ENCODE results near the gene HCFC2.

The HCFC2 gene

DNA sequence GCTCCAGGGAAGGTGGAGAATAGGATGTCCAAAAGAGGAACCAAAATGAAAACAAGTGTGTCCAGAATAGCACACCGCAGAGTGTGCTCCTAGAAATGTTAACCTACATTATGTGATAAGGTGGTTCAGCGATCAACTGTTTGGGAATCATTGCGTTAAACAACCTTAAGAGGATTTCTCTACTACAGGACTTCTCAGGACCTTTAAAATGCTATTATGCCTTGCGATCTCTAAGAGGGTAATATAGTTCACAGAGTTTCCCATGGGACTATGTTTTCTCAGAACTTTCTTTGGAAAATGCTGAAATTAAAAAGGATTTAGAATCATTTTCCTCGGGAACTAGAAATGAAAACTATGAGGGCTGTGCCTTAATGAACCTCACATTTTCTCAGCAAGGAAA, 16.2 kb upstream of the HCFC2 start:
- peaks cover 13% of the 10 kb centered on the region for H3K4me1 ChIP-seq (ENCODE audit: insufficient read depth, low read length)
- no peaks in the 10 kb centered on the region for H3K9me3 ChIP-seq (ENCODE audit: low read length)
- peaks cover 24% of the 10 kb centered on the region for H3K27me3 ChIP-seq (ENCODE audit: insufficient read depth, low read length)
- H2AFZ ChIP-seq (ENCODE audit: low read depth, low read length), result no peak overlapping the region
- H3K4me3 ChIP-seq (ENCODE audit: low read length), result no peak overlapping the region
- no peaks in the 10 kb centered on the region for H3K36me3 ChIP-seq (ENCODE audit: insufficient read depth, low read length)

DNA sequence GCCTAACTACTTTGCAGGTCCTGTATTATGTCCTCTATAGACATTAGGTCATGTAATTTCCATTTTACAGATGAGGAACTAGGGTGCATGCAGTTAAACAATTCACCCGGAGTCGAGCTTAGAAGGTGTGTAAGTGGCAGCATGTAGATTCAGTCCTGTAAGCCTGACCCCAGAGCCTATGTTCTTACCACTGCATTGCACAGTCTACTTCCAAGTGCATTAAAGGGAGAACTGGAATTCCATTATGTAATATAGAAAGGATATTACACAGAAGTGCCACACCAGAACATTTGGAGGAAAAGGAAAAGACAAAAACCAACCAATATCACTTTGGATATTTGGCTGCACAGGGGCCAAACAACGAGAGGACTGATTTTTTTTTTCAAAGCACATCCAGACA, 15.5 kb upstream of the HCFC2 start:
- peaks cover 24% of the 10 kb centered on the region for H3K27me3 ChIP-seq (ENCODE audit: insufficient read depth, low read length)
- no peaks in the 10 kb centered on the region for H3K9me3 ChIP-seq (ENCODE audit: low read length)
- H2AFZ ChIP-seq (ENCODE audit: low read depth, low read length), result no peak overlapping the region
- no peak overlapping the region for H3K4me3 ChIP-seq (ENCODE audit: low read length)
- H3K36me3 ChIP-seq (ENCODE audit: insufficient read depth, low read length), result no peaks in the 10 kb centered on the region
- H3K4me1 ChIP-seq (ENCODE audit: insufficient read depth, low read length), result peaks cover 13% of the 10 kb centered on the region

DNA sequence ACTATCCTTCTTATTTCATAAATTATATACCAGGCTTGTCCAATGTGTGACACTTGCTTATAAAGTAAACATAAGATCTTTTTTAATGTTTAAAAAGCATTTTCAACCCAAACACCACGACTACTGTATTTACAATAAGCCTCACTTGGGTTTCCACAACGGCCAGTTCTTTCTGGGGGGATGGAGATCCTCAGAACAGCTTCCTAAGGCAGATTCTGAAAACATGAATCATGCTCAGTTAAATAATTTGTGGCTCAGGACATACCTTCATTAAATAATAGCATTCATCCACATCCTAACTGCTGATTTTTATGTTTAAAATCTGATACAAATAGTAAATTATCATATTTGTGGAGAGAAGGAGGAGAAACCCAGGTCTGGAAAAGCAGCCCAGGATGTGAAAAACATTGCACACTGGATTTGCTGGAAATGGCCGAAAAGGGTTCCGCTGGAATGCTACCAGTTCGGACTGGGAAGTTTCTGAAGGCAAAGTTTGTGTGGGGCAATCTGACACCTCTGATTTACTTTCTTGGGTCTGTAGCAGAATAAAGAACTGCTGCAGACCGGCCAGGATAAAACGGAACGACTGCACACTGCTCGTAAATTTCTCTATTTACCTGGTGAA, 14.9 kb upstream of the HCFC2 start:
- Histone ChIP-seq H3K4me1 (ENCODE audit: insufficient read depth, low read length) (peaks cover 13% of the 10 kb centered on the region), H3K36me3 (ENCODE audit: insufficient read depth, low read length) (no peaks in the 10 kb centered on the region), H3K27me3 (ENCODE audit: insufficient read depth, low read length) (peaks cover 24% of the 10 kb centered on the region), H3K4me3 (ENCODE audit: low read length) (peak overlapping the region; percentile 35), H3K9me3 (ENCODE audit: low read length) (no peaks in the 10 kb centered on the region), H2AFZ (ENCODE audit: low read depth, low read length) (peak overlapping the region; percentile 95)

DNA sequence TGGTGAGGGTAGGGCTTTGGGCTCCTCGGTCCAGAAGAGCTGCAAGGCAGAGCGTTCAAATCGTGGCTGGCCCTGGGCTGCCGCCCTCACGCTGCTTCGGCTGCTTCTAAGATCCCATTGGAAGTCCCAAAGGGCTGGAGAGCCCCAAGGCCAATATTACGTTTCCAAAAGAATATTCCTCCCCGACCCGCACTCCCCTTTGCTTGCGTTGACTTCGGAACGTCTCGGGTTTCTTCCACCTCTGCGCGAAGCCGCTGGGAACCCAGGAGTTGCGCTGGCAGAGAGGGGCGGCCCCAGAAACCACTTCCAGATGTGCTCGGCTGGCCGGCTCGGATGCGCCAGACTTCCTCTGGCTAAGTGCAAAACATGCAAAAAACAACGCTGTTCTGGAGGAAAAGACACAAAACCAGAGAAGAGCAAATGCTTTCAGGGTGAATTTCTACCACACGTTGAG, 14.4 kb upstream of the HCFC2 start, which contains the start of gene GLT8D2:
Gene GLT8D2 (minus strand): TSS at position 285 of the 454 bp plus-strand sequence. CDS start 30,539 bp downstream, outside the sequence.
- Histone ChIP-seq H2AFZ (ENCODE audit: low read depth, low read length) (peak within 1 kb of the TSS; percentile 95), H3K27me3 (ENCODE audit: insufficient read depth, low read length) (peaks cover 24% of the 10 kb centered on the region), H3K9me3 (ENCODE audit: low read length) (no peaks in the 10 kb centered on the region), H3K4me1 (ENCODE audit: insufficient read depth, low read length) (peaks cover 13% of the 10 kb centered on the region), H3K4me3 (ENCODE audit: low read length) (peak within 1 kb of the TSS; percentile 35), H3K36me3 (ENCODE audit: insufficient read depth, low read length) (no peaks in the 10 kb centered on the region)

DNA sequence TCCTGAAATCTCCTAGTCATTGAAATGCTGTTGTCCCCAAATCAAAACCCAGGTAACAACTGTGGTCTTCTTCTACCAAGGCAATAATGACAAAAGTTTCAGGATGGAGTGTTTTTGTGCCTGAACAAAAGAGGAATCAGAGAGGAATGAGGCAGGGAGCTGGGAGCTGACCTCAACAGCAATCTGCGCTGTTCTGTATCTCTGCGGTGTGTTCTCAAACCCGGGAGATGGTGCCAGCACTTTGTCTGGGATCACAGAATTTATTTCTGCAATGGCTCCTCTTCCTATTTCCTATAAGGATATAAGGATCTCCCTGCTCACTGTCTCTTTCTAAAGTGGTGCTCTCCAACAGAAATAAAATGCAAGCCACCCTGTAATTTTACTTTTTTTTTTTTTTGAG, 13.9 kb upstream of the HCFC2 start:
- Histone ChIP-seq H2AFZ (ENCODE audit: low read depth, low read length) (peak overlapping the region; percentile 95), H3K27me3 (ENCODE audit: insufficient read depth, low read length) (peaks cover 24% of the 10 kb centered on the region), H3K36me3 (ENCODE audit: insufficient read depth, low read length) (no peaks in the 10 kb centered on the region), H3K4me3 (ENCODE audit: low read length) (peak overlapping the region; percentile 35), H3K4me1 (ENCODE audit: insufficient read depth, low read length) (peaks cover 13% of the 10 kb centered on the region), H3K9me3 (ENCODE audit: low read length) (no peaks in the 10 kb centered on the region)

DNA sequence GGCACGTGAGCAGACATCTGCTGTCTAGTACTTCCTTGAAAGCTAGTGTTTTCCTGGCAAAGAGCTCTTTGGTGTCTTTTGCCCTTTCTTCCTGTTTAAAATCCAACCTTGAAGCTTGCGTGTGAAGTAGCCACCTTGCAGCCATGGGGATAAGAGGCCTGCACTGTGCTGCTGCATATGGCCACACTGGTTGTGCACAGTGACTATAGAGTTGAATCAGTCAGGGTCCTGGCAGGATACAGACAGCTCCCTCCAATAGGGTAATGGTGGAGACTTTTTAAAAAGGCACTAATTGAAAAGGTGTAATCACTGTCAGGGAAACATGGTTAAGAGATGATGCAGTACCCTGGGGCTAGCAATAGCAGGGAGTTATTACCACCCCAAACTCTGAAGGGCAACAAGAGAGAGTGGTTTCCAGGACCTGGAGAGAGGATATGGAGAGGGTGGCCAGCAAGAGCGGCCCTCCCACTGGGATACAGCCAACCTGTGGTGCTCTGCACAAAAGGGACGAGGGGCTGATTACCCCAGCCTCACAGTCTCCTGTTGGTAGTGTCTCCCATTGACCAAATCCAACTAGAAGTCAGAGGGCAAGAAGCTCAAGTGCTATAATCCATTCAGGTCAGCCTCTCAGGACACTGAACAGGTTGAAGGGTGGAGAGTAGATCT, 9.5 kb upstream of the HCFC2 start:
- Histone ChIP-seq H3K27me3 (ENCODE audit: insufficient read depth, low read length) (peaks cover 11% of the 10 kb centered on the region), H3K36me3 (ENCODE audit: insufficient read depth, low read length) (no peaks in the 10 kb centered on the region), H3K4me1 (ENCODE audit: insufficient read depth, low read length) (peaks cover 7% of the 10 kb centered on the region), H3K9me3 (ENCODE audit: low read length) (no peaks in the 10 kb centered on the region), H3K4me3 (ENCODE audit: low read length) (no peak overlapping the region), H2AFZ (ENCODE audit: low read depth, low read length) (no peak overlapping the region)

DNA sequence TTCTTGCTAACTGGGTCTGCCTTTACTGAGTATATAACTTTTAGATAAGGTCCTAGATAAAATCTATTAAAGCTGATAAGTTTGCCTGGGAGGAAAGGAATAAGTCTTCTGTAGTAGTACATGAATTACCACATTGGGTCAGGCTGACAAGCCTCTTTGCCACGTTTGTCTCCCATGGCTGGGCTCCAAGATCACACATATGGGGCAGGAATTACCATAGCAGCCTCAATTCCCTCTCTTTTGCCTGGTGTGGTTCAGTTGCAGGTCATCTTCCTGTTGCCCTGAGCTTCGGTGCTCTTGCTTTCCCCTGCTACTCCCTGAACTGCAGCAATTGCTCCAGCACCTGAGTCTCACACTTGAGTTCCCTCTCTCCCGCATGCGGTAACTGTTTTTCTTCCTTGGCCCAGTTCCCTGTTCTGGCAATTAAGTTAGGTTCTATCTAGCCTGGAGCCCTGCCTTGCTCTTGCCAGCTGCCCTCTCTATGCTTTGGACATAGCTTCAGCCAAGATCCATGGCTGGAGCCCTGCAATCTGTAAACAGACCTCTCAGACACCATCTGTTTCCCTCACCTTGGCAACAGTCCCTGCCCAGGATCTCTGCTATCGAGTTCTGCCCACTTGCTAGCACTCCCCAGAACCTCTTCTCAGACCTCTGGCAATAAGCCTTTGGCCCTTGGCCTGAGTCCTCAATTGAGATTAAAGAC, 8.5 kb upstream of the HCFC2 start:
- Histone ChIP-seq H3K4me1 (ENCODE audit: insufficient read depth, low read length) (no peaks in the 10 kb centered on the region), H2AFZ (ENCODE audit: low read depth, low read length) (no peak overlapping the region), H3K9me3 (ENCODE audit: low read length) (no peaks in the 10 kb centered on the region), H3K4me3 (ENCODE audit: low read length) (no peak overlapping the region), H3K27me3 (ENCODE audit: insufficient read depth, low read length) (peaks cover 3% of the 10 kb centered on the region), H3K36me3 (ENCODE audit: insufficient read depth, low read length) (no peaks in the 10 kb centered on the region)

DNA sequence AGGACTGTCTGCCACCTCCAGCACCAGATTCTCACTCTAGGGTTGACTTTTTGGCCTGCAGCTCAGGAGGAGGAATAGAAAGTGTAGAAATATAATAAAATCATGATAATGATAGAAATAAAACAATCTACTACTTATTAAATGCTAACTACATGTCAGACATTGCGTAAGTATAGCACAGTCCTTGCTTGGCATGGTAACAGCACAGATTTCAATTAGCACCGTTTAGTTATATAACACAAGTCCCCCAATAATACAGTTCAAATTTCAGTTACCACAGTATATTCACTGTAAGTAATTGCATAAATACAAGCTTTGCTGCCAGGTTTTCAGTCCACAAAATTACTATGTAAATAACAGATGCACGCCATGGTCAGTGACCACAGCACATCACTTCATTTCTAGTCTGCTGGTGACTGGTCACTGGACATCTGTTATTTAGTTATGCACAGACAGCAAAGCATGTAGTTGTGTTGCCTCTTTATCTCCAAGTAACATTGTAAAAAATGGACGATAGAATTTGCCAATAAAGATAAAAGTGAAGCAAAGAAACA, 7.8 kb upstream of the HCFC2 start:
- Histone ChIP-seq H3K4me1 (ENCODE audit: insufficient read depth, low read length) (no peaks in the 10 kb centered on the region), H3K4me3 (ENCODE audit: low read length) (no peak overlapping the region), H2AFZ (ENCODE audit: low read depth, low read length) (no peak overlapping the region), H3K36me3 (ENCODE audit: insufficient read depth, low read length) (no peaks in the 10 kb centered on the region), H3K27me3 (ENCODE audit: insufficient read depth, low read length) (peaks cover 3% of the 10 kb centered on the region), H3K9me3 (ENCODE audit: low read length) (no peaks in the 10 kb centered on the region)

DNA sequence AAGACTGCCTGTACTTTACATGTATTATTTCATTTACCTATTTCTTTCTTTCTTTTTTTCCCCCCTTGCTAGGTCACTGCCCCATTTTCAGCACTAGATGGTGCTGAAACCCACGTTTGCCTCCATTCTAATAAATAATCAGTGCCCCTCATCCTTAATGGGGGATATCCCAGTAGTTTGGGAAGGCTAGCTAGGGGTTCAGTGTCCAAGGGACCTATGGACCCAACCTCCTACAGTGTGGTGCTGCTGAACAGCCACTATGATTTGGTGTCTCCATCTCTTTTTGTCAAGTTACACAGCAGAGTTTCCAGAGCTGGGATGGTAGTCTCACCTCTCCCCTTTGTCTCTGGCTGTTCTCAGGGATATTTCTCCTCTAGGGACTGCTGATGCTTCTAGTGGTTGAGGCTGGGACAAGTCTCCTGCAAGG, 6.5 kb upstream of the HCFC2 start:
- H3K27me3 ChIP-seq (ENCODE audit: insufficient read depth, low read length), result peaks cover 3% of the 10 kb centered on the region
- H3K9me3 ChIP-seq (ENCODE audit: low read length), result no peaks in the 10 kb centered on the region
- no peak overlapping the region for H3K4me3 ChIP-seq (ENCODE audit: low read length)
- H3K36me3 ChIP-seq (ENCODE audit: insufficient read depth, low read length), result no peaks in the 10 kb centered on the region
- H2AFZ ChIP-seq (ENCODE audit: low read depth, low read length), result no peak overlapping the region
- H3K4me1 ChIP-seq (ENCODE audit: insufficient read depth, low read length), result no peaks in the 10 kb centered on the region

DNA sequence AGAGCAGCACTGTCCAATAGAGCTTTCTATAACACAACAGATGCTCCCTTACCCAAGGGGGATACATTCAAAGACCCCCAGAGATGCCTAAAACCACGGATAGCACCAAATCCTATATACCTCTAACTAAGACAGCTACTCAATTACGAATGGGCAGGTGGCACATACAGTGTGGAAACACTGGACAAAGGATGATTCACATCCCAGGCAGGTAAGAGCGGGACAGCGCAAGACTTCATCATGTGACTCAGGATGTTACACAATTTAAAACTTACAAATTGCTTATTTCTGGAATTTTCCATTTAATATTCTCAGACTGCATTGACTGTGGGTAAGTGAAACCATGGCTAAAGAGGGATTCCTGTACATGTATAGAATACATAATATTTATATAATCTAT, 5.5 kb upstream of the HCFC2 start:
- no peak overlapping the region for H2AFZ ChIP-seq (ENCODE audit: low read depth, low read length)
- H3K4me3 ChIP-seq (ENCODE audit: low read length), result no peak overlapping the region
- no peaks in the 10 kb centered on the region for H3K36me3 ChIP-seq (ENCODE audit: insufficient read depth, low read length)

DNA sequence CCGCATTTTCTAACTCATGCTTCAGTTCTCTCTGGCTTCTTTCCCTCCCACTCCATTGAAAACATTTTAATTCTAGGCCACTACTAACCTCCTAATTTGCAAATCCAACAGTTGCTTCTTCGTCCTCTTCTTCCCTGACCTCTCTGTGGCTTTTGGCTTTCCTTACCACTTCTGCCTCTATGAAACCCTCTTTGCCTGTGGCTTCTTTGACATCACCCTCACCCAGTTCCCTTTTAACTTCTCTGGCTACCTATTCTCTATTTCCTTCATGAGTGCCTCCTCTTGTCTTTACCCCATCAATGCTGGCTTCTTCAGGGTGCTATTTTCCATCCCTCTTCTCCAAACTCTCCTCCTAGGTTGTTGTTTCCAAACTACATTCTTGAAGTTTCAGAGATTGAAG, 4.4 kb upstream of the HCFC2 start:
- Histone ChIP-seq H2AFZ (ENCODE audit: low read depth, low read length) (no peak overlapping the region), H3K36me3 (ENCODE audit: insufficient read depth, low read length) (no peaks in the 10 kb centered on the region), H3K4me1 (ENCODE audit: insufficient read depth, low read length) (peaks cover 4% of the 10 kb centered on the region), H3K4me3 (ENCODE audit: low read length) (no peak overlapping the region), H3K9me3 (ENCODE audit: low read length) (no peaks in the 10 kb centered on the region), H3K27me3 (ENCODE audit: insufficient read depth, low read length) (no peaks in the 10 kb centered on the region)

More for the DNA sequence above, 5.5 kb upstream of the HCFC2 start:
- Histone ChIP-seq H3K9me3 (ENCODE audit: low read length) (no peaks in the 10 kb centered on the region), H3K27me3 (ENCODE audit: insufficient read depth, low read length) (no peaks in the 10 kb centered on the region), H3K4me1 (ENCODE audit: insufficient read depth, low read length) (peaks cover under 1% of the 10 kb centered on the region)

DNA sequence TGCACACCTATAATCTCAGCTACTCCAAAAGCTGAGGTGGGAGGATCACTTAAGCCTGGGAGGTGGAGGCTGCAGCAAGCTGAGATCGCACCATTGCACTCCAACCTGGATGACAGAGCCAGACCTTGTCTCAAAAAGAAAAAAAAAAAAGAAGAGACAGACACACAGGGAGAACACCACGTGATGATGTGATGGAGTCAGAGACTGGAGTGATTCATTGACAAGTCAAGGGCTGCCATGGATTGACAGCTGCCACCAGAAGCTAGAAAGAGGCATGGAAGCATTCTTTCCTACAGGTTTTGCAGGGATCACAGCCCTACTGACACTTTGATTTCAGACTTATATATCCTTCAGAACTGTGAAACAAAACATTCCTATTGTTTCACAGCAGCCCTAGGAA, 3.5 kb upstream of the HCFC2 start:
- Histone ChIP-seq H3K27me3 (ENCODE audit: insufficient read depth, low read length) (no peaks in the 10 kb centered on the region), H3K4me3 (ENCODE audit: low read length) (no peak overlapping the region), H2AFZ (ENCODE audit: low read depth, low read length) (no peak overlapping the region), H3K36me3 (ENCODE audit: insufficient read depth, low read length) (no peaks in the 10 kb centered on the region), H3K9me3 (ENCODE audit: low read length) (no peaks in the 10 kb centered on the region), H3K4me1 (ENCODE audit: insufficient read depth, low read length) (peaks cover 8% of the 10 kb centered on the region)

DNA sequence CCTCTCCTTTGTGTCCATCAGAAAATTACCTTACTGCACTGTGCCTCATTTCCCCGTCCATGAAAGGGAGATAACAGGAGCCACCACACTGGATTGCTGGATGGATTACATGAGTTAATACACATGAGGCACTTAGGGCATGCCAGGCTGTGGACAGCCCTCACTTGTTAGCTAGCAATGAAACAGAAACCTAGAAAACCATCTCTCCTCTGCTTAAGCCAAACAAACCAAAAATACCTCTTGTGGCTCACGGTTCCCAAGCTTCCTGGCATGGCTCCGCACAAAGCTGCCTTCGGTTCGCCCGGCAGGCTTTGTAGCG, 660 bp upstream of the HCFC2 start:
- H3K27me3 ChIP-seq (ENCODE audit: insufficient read depth, low read length), result no peaks in the 10 kb centered on the region
- H2AFZ ChIP-seq (ENCODE audit: low read depth, low read length), result peak overlapping the region; percentile 99
- peaks cover 7% of the 10 kb centered on the region for H3K36me3 ChIP-seq (ENCODE audit: insufficient read depth, low read length)
- H3K4me1 ChIP-seq (ENCODE audit: insufficient read depth, low read length), result peaks cover 12% of the 10 kb centered on the region
- H3K4me3 ChIP-seq (ENCODE audit: low read length), result peak overlapping the region; percentile 97
- H3K9me3 ChIP-seq (ENCODE audit: low read length), result no peaks in the 10 kb centered on the region
